ENCODE data around the gene DUSP14. TPM values are rescaled to one million over a fixed set of nuclear protein-coding genes. Genes with fewer than 3 reads are reported as not detected.
A peak's percentile ranks its signal among the peaks of the same experiment; 100 is the strongest.

The DUSP14 gene
- total RNA-seq, 2 donors from 2014 or later: 3.9 to 4.4 TPM

GRCh38 chr17:37512442-37513068 lies 22.9 kb downstream of the DUSP14 start:
- no peak overlapping the region for H3K27ac Mint-ChIP-seq
- DNase-seq (no peak), ATAC-seq (no peak)
- no peaks in the 10 kb centered on the region for H3K27me3 Mint-ChIP-seq
- no peaks in the 10 kb centered on the region for H3K9me3 ChIP-seq (ENCODE audit: control insufficient read depth, low read length, poor library complexity, severe bottlenecking)
- peaks cover 13% of the 10 kb centered on the region for H3K4me1 Mint-ChIP-seq
- H3K36me3 Mint-ChIP-seq (ENCODE audit: low read depth): no peaks in the 10 kb centered on the region
- no peak overlapping the region for H3K4me3 Mint-ChIP-seq

GRCh38 chr17:37513711-37514110 lies 24.0 kb downstream of the DUSP14 start:
- H3K36me3 Mint-ChIP-seq (ENCODE audit: low read depth): no peaks in the 10 kb centered on the region
- H3K27me3 Mint-ChIP-seq: no peaks in the 10 kb centered on the region
- no peak for DNase-seq

GRCh38 chr17:37516127-37516571 lies 26.5 kb downstream of the DUSP14 start:
- no peak for ATAC-seq
- Mint-ChIP-seq H3K36me3 (ENCODE audit: low read depth) (peaks cover 2% of the 10 kb centered on the region), H3K27ac (peak overlapping the region; percentile 56)

More at GRCh38 chr17:37513711-37514110, 24.0 kb downstream of the DUSP14 start:
- Mint-ChIP-seq H3K4me1 (peaks cover 13% of the 10 kb centered on the region), H3K4me3 (no peak overlapping the region), H3K27ac (no peak overlapping the region)
- H3K9me3 ChIP-seq (ENCODE audit: control insufficient read depth, low read length, poor library complexity, severe bottlenecking): no peaks in the 10 kb centered on the region
- ATAC-seq: no peak

GRCh38 chr17:37517881-37518280 lies 28.2 kb downstream of the DUSP14 start:
- Mint-ChIP-seq H3K36me3 (ENCODE audit: low read depth) (peaks cover 2% of the 10 kb centered on the region), H3K4me3 (no peak overlapping the region), H3K27ac (no peak overlapping the region), H3K4me1 (peaks cover 5% of the 10 kb centered on the region), H3K27me3 (no peaks in the 10 kb centered on the region)
- no peaks in the 10 kb centered on the region for H3K9me3 ChIP-seq (ENCODE audit: control insufficient read depth, low read length, poor library complexity, severe bottlenecking)
- no peak for ATAC-seq
- DNase-seq: no peak

More at GRCh38 chr17:37516127-37516571, 26.5 kb downstream of the DUSP14 start:
- Mint-ChIP-seq H3K4me1 (peaks cover 5% of the 10 kb centered on the region), H3K27me3 (no peaks in the 10 kb centered on the region), H3K4me3 (no peak overlapping the region)
- H3K9me3 ChIP-seq (ENCODE audit: control insufficient read depth, low read length, poor library complexity, severe bottlenecking): no peaks in the 10 kb centered on the region
- no peak for DNase-seq

- peaks cover 6% of the 10 kb centered on the region for H3K36me3 Mint-ChIP-seq (ENCODE audit: low read depth)
Observed at GRCh38 chr17:37518826-37519225, 29.1 kb downstream of the DUSP14 start.

GRCh38 chr17:37519251-37519985 lies 29.7 kb downstream of the DUSP14 start:
- Mint-ChIP-seq H3K4me1 (peaks cover 8% of the 10 kb centered on the region), H3K27me3 (no peaks in the 10 kb centered on the region), H3K4me3 (no peak overlapping the region), H3K27ac (no peak overlapping the region), H3K36me3 (ENCODE audit: low read depth) (peaks cover 6% of the 10 kb centered on the region)
- DNase-seq: no peak
- ATAC-seq: no peak
- no peaks in the 10 kb centered on the region for H3K9me3 ChIP-seq (ENCODE audit: control insufficient read depth, low read length, poor library complexity, severe bottlenecking)

More at GRCh38 chr17:37518826-37519225, 29.1 kb downstream of the DUSP14 start:
- Mint-ChIP-seq H3K4me3 (no peak overlapping the region), H3K27me3 (no peaks in the 10 kb centered on the region), H3K4me1 (peaks cover 8% of the 10 kb centered on the region), H3K27ac (no peak overlapping the region)
- DNase-seq (no peak), ATAC-seq (no peak)
- H3K9me3 ChIP-seq (ENCODE audit: control insufficient read depth, low read length, poor library complexity, severe bottlenecking): no peaks in the 10 kb centered on the region

- Mint-ChIP-seq H3K4me3 (no peak overlapping the region), H3K36me3 (ENCODE audit: low read depth) (peaks cover 8% of the 10 kb centered on the region), H3K27ac (no peak overlapping the region), H3K4me1 (peaks cover 8% of the 10 kb centered on the region), H3K27me3 (no peaks in the 10 kb centered on the region)
- H3K9me3 ChIP-seq (ENCODE audit: control insufficient read depth, low read length, poor library complexity, severe bottlenecking): no peaks in the 10 kb centered on the region
- ATAC-seq: no peak
- DNase-seq: no peak
Observed at GRCh38 chr17:37520174-37520573, 30.5 kb downstream of the DUSP14 start.

- H3K27me3 Mint-ChIP-seq: no peaks in the 10 kb centered on the region
Observed at GRCh38 chr17:37521821-37522220, 32.1 kb downstream of the DUSP14 start.

GRCh38 chr17:37523715-37524219 lies 34.1 kb downstream of the DUSP14 start:
- Mint-ChIP-seq H3K27me3 (no peaks in the 10 kb centered on the region), H3K4me3 (no peak overlapping the region), H3K4me1 (peaks cover 14% of the 10 kb centered on the region), H3K36me3 (ENCODE audit: low read depth) (peaks cover 8% of the 10 kb centered on the region), H3K27ac (peak overlapping the region; percentile 49)
- no peaks in the 10 kb centered on the region for H3K9me3 ChIP-seq (ENCODE audit: control insufficient read depth, low read length, poor library complexity, severe bottlenecking)
- DNase-seq: no peak
- ATAC-seq: no peak

More at GRCh38 chr17:37521821-37522220, 32.1 kb downstream of the DUSP14 start:
- ATAC-seq: no peak
- Mint-ChIP-seq H3K4me1 (peaks cover 11% of the 10 kb centered on the region), H3K4me3 (peak overlapping the region; percentile 78), H3K36me3 (ENCODE audit: low read depth) (peaks cover 8% of the 10 kb centered on the region), H3K27ac (peak overlapping the region; percentile 74)
- H3K9me3 ChIP-seq (ENCODE audit: control insufficient read depth, low read length, poor library complexity, severe bottlenecking): no peaks in the 10 kb centered on the region
- no peak for DNase-seq

GRCh38 chr17:37527249-37527851 lies 37.7 kb downstream of the DUSP14 start:
- H3K4me1 Mint-ChIP-seq: peaks cover 17% of the 10 kb centered on the region
- no peaks in the 10 kb centered on the region for H3K27me3 Mint-ChIP-seq
- no peak for DNase-seq
- H3K27ac Mint-ChIP-seq: peak overlapping the region; percentile 80
- H3K9me3 ChIP-seq (ENCODE audit: control insufficient read depth, low read length, poor library complexity, severe bottlenecking): no peaks in the 10 kb centered on the region
- ATAC-seq: peak; percentile 72
- peaks cover 7% of the 10 kb centered on the region for H3K36me3 Mint-ChIP-seq (ENCODE audit: low read depth)
- no peak overlapping the region for H3K4me3 Mint-ChIP-seq

- Mint-ChIP-seq H3K27me3 (no peaks in the 10 kb centered on the region), H3K27ac (peak overlapping the region; percentile 83), H3K36me3 (ENCODE audit: low read depth) (peaks cover 2% of the 10 kb centered on the region), H3K4me3 (no peak overlapping the region), H3K4me1 (peaks cover 13% of the 10 kb centered on the region)
- DNase-seq (no peak), ATAC-seq (no peak)
- no peaks in the 10 kb centered on the region for H3K9me3 ChIP-seq (ENCODE audit: control insufficient read depth, low read length, poor library complexity, severe bottlenecking)
Observed at GRCh38 chr17:37530420-37530819, 40.7 kb downstream of the DUSP14 start.

GRCh38 chr17:37532756-37533155 lies 43.1 kb downstream of the DUSP14 start:
- peaks cover 10% of the 10 kb centered on the region for H3K36me3 Mint-ChIP-seq (ENCODE audit: low read depth)
- no peak for DNase-seq
- H3K4me1 Mint-ChIP-seq: peaks cover 12% of the 10 kb centered on the region
- no peaks in the 10 kb centered on the region for H3K27me3 Mint-ChIP-seq
- H3K9me3 ChIP-seq (ENCODE audit: control insufficient read depth, low read length, poor library complexity, severe bottlenecking): no peaks in the 10 kb centered on the region
- H3K27ac Mint-ChIP-seq: no peak overlapping the region
- no peak for ATAC-seq
- H3K4me3 Mint-ChIP-seq: no peak overlapping the region

- no peak for ATAC-seq
Observed at GRCh38 chr17:37535906-37536305, 46.2 kb downstream of the DUSP14 start.

More at GRCh38 chr17:37535906-37536305, 46.2 kb downstream of the DUSP14 start:
- no peaks in the 10 kb centered on the region for H3K9me3 ChIP-seq (ENCODE audit: control insufficient read depth, low read length, poor library complexity, severe bottlenecking)
- Mint-ChIP-seq H3K27ac (peak overlapping the region; percentile 29), H3K4me3 (no peak overlapping the region), H3K27me3 (no peaks in the 10 kb centered on the region), H3K4me1 (peaks cover 9% of the 10 kb centered on the region), H3K36me3 (ENCODE audit: low read depth) (peaks cover 12% of the 10 kb centered on the region)
- no peak for DNase-seq
